ENCODE measurements around the gene CLPTM1L.
"Not testable (repeated sequence)": the region's sequence is repeated elsewhere in the genome, so short reads cannot be mapped to it uniquely, and the experiment has no call there.

DNA sequence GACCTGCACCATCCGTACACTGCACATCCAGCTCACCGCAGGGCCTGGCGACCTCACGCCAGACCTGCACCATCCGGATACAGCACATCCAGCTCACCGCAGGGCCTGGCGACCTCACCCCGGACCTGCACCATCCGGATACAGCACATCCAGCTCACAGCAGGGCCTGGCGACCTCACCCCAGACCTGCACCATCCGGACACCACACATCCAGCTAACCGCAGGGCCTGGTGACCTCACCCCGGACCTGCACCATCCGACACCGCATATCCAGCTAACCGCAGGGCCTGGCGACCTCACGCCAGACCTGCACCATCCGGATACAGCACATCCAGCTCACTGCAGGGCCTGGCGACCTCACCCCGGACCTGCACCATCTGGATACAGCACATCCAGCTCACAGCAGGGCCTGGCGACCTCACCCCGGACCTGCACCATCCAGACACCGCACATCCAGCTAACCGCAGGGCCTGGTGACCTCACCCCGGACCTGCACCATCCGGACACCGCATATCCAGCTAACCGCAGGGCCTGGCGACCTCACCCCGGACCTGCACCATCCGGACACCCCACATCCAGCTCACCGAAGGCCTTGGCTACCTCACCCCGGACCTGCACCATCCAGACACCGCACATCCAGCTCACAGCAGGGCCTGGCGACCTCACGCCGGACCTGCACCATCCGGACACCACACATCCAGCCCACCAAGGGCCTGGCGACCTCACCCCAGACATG lies 61.7 kb downstream of the CLPTM1L start:
- TF ChIP-seq, protein P1, sequence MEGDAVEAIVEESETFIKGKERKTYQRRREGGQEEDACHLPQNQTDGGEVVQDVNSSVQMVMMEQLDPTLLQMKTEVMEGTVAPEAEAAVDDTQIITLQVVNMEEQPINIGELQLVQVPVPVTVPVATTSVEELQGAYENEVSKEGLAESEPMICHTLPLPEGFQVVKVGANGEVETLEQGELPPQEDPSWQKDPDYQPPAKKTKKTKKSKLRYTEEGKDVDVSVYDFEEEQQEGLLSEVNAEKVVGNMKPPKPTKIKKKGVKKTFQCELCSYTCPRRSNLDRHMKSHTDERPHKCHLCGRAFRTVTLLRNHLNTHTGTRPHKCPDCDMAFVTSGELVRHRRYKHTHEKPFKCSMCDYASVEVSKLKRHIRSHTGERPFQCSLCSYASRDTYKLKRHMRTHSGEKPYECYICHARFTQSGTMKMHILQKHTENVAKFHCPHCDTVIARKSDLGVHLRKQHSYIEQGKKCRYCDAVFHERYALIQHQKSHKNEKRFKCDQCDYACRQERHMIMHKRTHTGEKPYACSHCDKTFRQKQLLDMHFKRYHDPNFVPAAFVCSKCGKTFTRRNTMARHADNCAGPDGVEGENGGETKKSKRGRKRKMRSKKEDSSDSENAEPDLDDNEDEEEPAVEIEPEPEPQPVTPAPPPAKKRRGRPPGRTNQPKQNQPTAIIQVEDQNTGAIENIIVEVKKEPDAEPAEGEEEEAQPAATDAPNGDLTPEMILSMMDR (IDR thresholded peaks at IDR 0.05): not testable (repeated sequence)
- not testable (repeated sequence) for TF ChIP-seq EZH2, EZH2phosphoT487 (IDR thresholded peaks at IDR 0.05)

Data from neural progenitor cell (in vitro differentiated cells).